GM18867 (cell line): ENCODE measurements around the gene IRF9.

Source experiments
- ATAC-seq: cut with Tn5 transposase; IDR thresholded peaks from one replicate; pipeline ENCODE4 v1.9.1; 2021; ENCODE audit warnings: mild to moderate bottlenecking, moderate library complexity; ENCODE audit not compliant: unreplicated experiment

IRF9 gene

DNA sequence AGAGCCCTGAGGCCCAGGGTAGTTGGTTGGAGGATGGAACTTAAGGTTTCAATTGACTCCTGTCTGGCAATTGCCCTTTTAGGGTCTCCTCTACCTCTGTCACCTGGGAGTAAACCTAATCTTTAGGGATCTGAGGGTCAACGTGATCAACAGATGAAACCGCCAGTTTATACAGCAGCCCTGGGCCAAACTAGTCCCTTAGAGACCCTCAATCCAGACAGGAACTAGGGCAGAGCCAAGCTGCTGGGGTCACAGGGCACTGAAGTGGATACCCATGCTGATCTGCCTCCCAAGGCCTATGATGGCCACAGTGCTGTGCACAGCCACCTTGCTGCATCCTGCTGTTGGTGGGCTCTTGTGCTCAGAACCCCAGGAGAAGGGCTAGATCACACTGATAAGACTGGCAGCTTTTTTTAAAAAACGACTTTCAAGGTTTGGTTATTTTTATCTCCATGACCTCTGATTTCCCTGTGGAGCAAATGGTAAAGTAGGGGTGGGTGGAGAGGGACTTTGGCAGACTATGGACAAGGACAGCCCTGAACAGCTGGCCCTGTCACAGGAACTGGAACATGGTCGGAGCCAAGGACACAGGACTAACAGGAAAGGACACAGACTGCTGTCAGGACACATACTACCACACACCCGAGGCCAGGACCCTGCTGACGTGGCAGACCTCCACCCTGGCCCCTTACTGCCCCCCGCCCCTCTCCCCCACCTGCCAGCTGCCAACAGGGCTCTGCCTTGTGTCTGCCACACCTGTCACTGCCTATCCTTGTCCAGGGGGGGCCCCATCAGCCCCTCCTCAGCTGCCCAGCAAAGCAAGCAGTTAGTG is 30.1 kb upstream of the IRF9 start:
- ATAC-seq = no peak

DNA sequence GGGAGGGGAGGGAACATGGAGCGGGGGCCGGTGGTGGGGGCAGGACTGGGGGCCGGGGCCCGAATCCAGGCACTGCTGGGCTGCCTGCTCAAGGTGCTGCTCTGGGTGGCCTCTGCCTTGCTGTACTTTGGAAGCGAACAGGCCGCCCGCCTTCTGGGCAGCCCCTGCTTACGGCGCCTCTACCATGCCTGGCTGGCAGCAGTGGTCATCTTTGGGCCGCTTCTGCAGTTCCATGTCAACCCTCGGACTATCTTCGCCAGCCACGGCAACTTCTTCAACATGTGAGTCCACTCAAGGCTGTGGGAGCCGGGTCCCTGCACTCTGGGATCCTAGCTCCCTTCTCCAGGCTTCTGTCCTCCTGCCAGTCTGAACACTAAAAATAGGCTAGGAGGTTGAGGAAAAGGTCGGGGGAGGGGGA is 29.5 kb upstream of the IRF9 start:
- no peak for ATAC-seq

DNA sequence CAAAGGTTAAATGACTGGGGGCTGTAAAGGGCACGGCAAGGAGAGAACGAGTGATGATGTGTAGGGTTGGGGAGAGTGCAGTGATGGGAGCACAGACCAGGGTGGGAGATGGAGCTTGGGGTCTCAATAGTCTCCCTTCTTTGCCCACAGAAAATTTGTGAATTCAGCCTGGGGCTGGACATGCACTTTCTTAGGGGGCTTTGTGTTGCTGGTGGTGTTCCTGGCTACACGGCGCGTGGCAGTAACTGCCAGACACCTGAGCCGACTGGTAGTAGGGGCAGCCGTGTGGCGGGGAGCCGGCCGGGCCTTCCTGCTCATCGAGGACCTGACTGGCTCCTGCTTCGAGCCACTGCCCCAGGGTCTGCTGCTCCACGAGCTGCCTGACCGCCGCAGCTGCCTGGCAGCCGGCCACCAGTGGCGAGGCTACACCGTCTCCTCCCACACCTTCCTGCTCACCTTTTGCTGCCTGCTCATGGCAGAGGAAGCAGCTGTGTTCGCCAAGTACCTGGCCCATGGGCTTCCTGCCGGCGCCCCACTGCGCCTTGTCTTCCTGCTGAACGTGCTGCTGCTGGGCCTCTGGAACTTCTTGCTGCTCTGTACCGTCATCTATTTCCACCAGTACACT is 28.9 kb upstream of the IRF9 start:
- ATAC-seq = no peak

DNA sequence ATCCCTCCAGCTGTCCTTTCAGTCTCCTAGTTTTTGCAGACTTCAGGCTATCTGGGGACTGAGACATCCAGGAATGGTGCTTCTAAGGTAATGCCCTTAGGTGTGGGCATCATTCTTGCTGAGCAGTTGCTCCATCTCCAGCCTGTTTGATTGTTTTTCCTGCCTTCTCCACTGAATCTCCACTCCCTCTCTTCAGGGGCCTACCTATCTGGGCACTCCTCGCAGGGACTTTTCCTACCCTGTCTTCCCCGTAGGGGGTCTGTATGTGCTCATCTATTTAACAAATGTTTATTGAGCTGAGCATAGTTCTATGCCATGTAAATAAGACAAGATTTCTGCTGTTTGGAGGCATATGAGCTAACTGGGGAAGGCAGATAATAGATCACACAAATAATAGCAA is 28.1 kb upstream of the IRF9 start:
- no peak for ATAC-seq

DNA sequence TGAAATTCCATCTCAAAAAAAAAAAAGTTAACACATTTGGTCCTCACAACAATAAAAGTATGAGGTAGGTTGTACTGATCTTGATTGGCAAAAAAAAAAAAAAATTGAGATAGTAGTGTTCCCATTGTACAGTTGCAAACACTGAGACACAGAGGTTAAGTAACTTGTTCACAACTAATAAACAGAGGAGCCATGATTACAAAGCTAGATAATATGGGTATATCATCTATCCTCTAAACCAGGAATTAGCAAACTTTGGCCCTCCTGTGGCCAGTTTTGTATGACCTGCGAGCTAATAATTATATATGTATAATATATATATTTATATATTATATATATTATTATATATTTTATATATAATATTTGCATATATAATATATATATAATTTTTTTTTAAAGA is 27.3 kb upstream of the IRF9 start:
- no peak for ATAC-seq

DNA sequence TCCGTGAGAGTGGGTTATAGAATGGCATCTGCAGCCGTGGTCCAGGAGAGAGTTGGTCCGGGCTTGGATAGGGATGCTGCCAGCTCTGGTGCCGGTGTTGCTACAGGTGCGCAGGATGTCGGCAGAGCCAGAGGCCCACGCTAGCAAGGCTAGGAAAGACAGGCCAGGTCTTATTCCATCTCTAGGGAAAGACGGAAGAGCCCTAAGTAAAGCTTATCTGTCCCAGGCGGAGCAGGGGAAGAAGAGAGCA is 25.6 kb upstream of the IRF9 start:
- ATAC-seq = peak; percentile 6

DNA sequence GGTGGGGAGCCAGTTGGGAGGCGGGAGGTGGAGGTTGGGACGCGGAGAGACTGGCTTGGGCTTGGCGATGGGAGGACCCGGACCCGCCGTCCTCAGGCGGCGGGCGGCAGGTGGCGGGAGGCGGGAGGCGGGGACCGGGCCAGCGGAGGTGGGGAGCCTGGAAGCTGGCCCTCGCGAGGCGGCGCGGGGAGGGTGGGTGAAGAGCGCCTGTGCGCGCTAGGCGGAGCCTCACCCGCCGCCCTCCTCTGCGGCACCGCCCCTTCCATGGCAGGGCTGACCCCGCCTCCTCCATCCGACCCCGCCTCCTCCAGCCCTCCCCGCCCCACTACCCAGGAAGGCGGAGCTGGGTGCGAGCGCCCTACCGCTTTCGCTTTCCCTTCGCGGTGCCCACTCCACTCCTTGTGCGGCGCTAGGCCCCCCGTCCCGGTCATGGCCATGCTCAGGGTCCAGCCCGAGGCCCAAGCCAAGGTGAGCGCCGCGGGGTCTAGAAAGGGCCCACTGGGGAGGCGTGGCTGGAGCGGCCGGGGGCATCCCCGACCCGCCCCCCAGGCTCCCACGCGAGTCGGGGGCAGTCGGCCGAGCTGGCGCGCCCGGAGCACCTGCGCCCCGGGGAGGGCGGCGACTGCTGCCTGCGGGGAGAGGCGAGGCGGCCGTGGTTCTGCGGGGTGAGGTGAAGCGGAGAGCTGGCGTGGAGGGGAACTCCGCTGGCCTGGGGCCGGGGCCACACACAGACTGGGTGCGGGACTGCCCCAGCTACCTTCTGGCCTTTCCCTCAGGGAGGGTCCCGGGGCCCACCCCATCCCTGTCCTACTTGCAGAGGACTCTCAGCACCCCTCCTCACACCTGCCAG is 25.0 kb upstream of the IRF9 start, which contains the start of gene PSME1:
TSS of gene PSME1 (plus strand) at position 361 of the 850 bp plus-strand sequence. CDS start at position 430, 69 bp downstream.
- ATAC-seq = peak; percentile 84

DNA sequence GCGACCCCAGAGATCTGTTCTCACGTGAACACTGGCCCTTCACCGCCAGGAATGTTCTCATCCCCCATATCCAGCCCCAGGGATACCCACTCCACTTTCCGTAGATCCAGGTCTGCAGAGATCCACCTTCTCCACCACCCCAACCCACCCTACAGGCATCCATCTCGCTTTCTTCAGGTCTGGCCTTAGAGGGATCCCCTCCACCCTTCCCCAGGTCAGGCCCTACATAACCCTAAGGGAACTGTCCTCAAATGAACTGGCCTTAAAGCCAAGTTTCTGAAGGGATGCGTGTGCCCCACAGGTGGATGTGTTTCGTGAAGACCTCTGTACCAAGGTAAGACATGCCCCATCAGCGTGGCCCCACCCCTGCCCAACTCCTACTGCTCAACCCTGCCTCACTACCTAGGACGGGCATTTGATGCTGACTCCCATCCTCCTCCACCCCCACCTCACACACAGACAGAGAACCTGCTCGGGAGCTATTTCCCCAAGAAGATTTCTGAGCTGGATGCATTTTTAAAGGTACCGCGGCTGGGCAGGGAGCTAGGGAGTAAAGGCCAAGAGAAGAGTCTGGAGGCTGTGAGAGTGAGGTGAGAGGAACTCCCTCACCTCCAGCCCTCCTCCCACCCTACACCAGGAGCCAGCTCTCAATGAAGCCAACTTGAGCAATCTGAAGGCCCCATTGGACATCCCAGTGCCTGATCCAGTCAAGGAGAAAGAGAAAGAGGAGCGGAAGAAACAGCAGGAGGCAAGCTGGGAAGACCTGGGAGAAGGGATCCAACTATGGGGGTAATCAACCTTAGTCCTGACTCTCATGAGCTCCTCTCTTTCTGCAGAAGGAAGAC is 24.2 kb upstream of the IRF9 start:
- no peak for ATAC-seq

DNA sequence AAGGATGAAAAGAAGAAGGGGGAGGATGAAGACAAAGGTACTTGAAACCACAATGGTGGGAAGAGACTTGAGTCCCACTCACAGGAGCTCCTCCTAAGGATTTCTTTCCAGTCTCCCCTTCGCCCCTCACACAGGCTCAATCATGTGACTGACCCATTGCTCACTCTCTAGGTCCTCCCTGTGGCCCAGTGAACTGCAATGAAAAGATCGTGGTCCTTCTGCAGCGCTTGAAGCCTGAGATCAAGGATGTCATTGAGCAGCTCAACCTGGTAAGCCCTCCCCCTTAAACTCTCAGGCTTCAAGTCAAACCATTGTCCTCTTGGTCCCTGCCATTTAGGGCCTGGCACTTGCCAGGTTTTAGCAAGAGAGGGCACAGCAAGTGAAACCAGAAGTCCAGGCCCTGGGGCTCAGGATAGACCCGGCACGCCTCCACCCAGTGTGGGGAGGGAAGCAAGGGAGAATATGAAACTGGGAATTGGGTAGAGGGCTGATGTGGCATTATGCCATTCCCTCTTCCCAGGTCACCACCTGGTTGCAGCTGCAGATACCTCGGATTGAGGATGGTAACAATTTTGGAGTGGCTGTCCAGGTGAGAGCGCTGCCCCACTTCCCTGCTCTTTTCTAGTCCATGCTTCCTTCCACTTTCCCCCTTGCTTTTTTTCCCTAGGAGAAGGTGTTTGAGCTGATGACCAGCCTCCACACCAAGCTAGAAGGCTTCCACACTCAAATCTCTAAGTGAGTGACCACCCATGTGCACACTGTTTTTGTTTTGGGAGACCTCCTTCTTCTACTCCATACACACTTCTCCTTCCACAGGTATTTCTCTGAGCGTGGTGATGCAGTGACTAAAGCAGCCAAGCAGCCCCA is 23.3 kb upstream of the IRF9 start:
- no peak for ATAC-seq

DNA sequence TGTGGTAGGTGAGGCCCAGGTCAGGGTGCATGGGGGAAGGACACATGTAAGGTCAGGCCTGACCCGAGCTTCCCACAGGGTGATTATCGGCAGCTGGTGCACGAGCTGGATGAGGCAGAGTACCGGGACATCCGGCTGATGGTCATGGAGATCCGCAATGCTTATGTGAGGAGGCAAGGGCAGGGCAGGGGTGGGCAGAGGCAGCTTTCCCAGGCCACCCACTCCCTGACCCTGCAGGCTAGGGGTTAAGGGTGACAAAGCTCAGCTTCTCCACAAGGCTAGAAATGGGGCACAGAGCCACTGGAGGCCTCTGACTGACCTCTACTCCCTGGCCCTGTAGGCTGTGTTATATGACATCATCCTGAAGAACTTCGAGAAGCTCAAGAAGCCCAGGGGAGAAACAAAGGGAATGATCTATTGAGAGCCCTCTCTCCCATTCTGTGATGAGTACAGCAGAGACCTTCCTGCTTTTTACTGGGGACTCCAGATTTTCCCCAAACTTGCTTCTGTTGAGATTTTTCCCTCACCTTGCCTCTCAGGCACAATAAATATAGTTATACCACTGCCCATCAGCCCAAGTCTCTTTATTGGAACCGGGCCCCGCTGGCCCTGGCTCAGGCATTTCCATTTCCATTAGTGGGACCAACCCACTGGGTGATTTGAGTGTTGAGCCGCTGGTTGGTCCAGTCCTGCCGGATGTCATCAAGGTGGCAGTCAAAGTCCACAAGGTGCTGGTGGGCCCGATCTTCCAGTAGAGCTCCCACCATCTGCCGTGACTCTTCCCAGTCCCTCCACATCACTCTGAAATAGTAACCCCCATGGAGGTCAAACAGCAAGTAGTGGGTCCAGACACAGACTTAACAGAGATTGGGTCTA is 22.4 kb upstream of the IRF9 start:
- no peak for ATAC-seq

DNA sequence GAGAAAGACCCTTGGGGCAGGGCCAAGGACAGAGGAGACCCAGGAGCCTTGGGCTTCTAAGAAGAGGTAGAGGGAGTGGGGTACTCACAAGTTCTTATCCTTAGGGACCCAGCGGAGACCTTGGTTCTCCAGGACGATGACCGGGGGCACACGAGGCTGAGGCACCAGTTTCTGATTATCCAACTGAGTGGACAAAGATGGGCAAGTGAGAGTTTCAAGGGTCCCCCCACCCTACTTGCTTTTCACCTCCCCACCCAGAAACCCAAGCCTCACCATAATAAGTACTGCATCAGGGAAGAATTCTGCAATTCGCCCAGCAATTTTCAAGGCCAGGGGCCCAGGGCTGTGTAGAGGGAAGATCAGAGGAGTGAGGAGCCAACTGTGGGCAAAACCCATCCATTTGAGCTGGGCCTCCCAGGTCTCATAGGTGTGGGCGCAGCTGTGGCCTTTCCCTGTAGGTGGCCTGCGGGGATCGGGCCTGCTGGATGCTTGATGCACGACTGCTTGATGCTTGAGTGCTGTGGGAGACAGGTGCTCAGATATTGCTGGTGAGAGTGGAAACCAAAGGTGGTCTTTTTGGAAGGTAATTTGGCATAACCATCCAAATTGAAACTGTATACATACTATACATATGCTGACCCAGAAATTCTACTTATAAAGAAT is 21.7 kb upstream of the IRF9 start:
- no peak for ATAC-seq

DNA sequence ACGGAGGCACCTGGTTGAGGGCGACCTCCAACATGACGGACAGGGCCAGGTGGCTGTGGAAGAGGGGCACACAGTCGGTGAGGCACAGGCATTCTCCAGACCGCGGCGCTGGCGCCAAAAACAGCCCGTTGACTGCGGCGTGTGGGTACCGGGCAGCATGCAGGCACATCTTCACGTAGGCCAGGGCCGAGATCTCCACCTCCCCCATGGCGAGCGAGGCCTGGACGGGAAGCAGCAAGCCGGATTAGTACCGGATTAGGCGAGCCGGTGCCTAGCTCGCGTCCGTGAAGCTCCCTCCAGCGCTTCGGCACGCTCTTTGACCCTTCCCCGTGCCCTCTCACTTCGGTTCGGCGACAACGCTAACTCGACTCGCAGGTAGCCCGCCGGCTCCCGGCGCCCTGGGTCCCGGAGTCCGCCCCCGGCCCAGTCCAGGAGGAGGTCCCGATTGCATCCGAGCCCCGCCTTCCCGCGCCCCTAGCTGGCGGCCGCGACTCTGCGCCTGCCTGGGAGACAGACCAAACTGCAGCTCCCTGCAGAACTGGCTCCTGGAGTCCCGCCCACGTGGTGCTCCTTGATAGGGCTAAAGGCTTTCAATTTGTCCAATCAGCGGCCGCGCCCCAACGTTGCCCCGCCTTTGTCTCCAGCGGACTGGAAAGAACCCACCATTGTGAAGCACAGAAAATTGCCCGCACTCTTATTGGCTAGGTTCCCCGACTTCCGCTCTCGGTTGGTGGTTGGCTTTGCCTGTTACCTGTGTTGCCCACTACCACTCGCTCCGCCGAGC is 19.8 kb upstream of the IRF9 start, which contains the start of gene EMC9:
TSS of gene EMC9 (minus strand) at position 495 of the 784 bp plus-strand sequence. CDS start at position 208, 287 bp downstream.
- peak; percentile 81 for ATAC-seq

DNA sequence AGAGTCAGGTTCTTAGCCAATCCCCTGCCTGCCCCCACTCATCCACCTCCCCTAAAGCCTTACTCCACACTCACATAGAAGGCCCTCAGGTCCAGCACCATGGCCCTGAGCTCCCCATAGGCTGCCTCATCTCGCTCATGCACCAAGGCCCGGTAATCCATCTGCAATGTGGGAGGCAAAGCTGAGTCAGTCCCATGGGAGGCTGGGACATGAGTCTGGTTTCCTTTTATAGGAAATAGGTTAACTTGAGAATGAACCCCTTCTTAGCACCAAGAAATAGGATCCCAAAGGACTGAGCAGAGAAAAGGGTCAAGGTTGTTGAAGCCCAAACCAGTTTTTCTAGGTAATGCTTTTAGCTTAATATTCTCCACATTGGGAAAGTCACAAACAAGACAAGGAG is 17.6 kb upstream of the IRF9 start:
- ATAC-seq = no peak

DNA sequence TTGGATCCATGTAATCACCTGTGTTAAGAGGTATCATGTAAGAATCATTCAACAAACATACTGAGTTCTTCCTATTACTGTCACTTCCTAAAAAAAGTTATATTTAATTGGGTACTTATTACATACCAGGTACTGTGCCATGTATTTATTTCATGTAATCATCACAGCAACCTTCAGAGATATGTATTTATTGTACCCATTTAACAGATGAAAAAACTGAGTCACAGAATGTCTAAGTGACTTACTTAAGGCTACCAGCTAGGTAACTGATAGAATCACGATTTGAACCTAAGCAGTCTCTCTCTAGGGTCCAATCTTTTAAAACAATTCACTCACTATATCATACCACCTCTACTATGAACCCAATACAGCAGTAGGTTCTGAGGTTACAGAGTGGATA is 16.6 kb upstream of the IRF9 start:
- ATAC-seq = no peak

DNA sequence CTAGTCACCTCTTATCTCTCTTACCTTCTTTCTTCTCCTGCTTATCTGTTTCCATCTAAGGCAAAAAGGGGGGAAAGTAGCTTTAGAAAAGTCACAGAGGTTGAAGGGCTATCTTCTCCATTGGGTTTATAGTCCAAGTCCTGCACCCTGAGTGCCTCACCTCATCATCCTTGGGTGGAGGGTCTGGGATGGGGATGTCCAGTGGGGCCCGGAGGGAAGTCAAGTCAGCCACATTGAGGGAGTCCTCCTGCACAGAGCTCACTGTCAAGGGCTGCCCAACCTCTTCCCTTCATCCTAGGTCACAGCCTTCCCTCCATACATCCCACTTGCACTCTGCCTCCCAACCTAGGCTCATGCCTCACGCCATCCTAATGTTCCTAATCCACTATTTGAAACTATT is 15.8 kb upstream of the IRF9 start:
- ATAC-seq = no peak

DNA sequence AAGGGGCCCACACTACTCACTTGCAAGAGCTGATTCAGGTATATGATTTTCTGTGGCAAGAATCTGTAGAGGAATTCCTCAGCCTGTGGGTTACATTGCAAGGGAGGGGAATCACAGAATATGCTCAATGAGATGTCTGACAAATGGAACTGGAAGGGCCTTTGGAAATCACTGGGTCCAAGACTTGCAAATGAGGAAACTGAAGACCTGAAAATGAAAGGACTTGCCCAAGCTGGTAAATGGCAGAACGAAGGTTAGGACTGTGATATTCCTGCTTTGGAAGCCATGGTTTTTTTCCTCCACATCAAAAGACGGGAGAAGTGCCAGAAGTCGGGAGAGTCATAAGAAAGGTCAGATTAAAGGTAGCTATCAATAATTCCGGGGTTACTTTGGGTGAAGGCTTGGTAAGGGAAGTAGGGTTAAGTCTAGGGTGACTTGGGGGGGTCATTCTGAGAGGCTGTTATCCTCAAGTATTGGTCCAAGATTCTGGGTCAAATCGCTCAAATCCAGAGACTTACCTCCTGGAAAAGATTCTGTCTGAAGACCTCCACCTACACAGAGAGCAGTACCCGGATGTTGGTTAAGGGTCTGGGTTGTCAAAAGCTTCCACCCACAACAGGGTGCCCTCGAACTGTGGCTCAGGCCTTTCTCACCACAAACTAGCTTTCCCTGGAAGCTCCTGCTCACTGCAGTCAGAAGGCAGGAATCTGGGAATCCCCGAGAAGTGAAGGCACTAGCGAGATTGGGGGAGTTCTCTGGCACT is 15.2 kb upstream of the IRF9 start:
- ATAC-seq = no peak

DNA sequence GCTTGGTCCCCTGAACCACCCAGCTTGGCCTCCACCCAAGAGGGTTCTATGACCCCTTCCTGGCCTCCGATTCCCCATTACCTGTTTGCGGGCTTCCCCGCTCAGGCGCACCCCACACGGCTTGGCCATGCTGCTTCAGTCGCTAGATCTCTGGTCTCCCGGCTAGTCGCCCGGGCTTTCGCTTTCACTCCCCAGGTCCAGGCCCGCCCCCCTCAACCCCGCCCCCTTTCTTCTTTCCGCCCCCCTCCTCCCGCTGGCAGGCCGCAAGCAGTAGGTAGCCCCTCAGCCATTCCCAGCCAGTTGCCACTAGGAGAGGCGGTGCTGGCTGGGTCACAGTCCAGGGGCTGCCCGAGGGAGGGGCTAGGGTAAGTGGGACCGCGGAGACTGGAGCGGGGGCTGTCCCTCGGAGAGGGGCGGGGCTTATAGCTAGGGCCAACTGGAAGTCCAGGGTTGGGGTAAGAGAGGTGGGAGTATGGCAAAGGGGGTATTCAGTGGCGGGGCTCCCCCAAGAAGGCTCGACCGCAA is 14.6 kb upstream of the IRF9 start, which contains the start of gene PSME2:
TSS of gene PSME2 (minus strand) at position 158 of the 525 bp plus-strand sequence. CDS start at position 129, 29 bp downstream.
- peak; percentile 56 for ATAC-seq
